HCT116 (cell line): ENCODE data around the gene IFNLR1. TPM values are rescaled to one million over a fixed set of nuclear protein-coding genes. Genes with fewer than 3 reads are reported as not detected.

Experiments used
- ATAC-seq: fragments of 200-7000 bp; cut with Tn5 transposase; 2 replicates; pipeline ENCODE4 v1.9.1; 2020; ENCODE audit warnings: mild to moderate bottlenecking, moderate library complexity
- BruUV-seq: library from RNA; stranded (reverse); fragments of 400-500 nt; replicated peaks from 2 replicates; lab custom pipeline; 2021; lab: Mats Ljungman, UMichigan
- CTCF ChIA-PET: fragments of 300-600 bp; sonication (Branson Sonifier 250); formaldehyde crosslinking; loops from one replicate; lab custom pipeline; 2021; ENCODE audit warnings: antibody characterized with exemption; lab: Charles Lee
- POLR2A ChIA-PET: fragments of 300-600, 350-600 bp; sonication (Branson Sonifier 250); formaldehyde crosslinking; loops from one replicate; lab custom pipeline; 2021; ENCODE audit warnings: antibody characterized with exemption; lab: Charles Lee
- RAD21 ChIA-PET, 2 experiments: fragments of 300-600 bp; sonication (Branson Sonifier 250); formaldehyde crosslinking; loops; one replicate each; lab custom pipeline; 2023; ENCODE audit warnings: low total read pairs in 2 of 2; ENCODE audit not compliant: uncharacterized antibody in 2 of 2, unreplicated experiment in 2 of 2, low non-redundant PET in 1 of 2; lab: Charles Lee
- DNase-seq: peaks from one replicate; pipeline ENCODE4 v3.0.0-alpha.2; 2010; ENCODE audit warnings: low read depth, low spot score
- H2AFZ ChIP-seq: fragments of 200-600 bp; shearing (Covaris generic), sonication (generic); 2 replicates; pipeline ENCODE4 v1.6.1; 2017; ENCODE audit warnings: low read depth, mixed run types, mixed read lengths, antibody characterized with exemption, low read length; ENCODE audit not compliant: poor library complexity, severe bottlenecking
- H3K27ac ChIP-seq: 2 replicates; pipeline ENCODE4 v1.5.1; 2012; ENCODE audit warnings: low read depth, low read length
- H3K27me3 ChIP-seq: fragments of 200-600 bp; sonication (generic); 2 replicates; pipeline ENCODE4 v1.6.1; 2016; ENCODE audit warnings: mixed run types, low read length, mixed read lengths; ENCODE audit not compliant: insufficient read depth
- H3K36me3 ChIP-seq, 2 experiments: fragments of 200-500 bp in 1 of 2; fragments of 200-600 bp in 1 of 2; sonication (Bioruptor generic) in 1 of 2; sonication (generic) in 1 of 2; 2 replicates each; pipeline versions ENCODE4 v1.5.1 to v1.6.1; 2014 to 2016; ENCODE audit warnings: low read length in 2 of 2, inconsistent platforms in 1 of 2, mixed read lengths in 1 of 2, mixed run types in 1 of 2; ENCODE audit not compliant: insufficient read depth in 2 of 2, control insufficient read depth in 1 of 2
- H3K4me1 ChIP-seq, 2 experiments: fragments of 200-600 bp in 1 of 2; sonication (generic) in 1 of 2; 2 replicates each; pipeline versions ENCODE4 v1.5.1 to v1.6.1; 2012 to 2017; ENCODE audit warnings: low read length in 2 of 2, inconsistent platforms in 1 of 2, mild to moderate bottlenecking in 1 of 2, mixed read lengths in 1 of 2, mixed run types in 1 of 2, moderate library complexity in 1 of 2; ENCODE audit not compliant: insufficient read depth in 2 of 2, control insufficient read depth in 1 of 2
- H3K4me2 ChIP-seq: fragments of 200-600 bp; sonication (generic); 2 replicates; pipeline ENCODE4 v1.6.1; 2017; ENCODE audit warnings: mixed run types, low read length, mixed read lengths
- H3K4me3 ChIP-seq, 2 experiments: fragments of 200-600 bp in 1 of 2; sonication (generic) in 1 of 2; replicated peaks in 1 of 2; 2 replicates each; pipeline ENCODE4 v1.5.1; 2011 to 2016; ENCODE audit warnings: low read length in 2 of 2, control low read depth in 1 of 2, low read depth in 1 of 2, mild to moderate bottlenecking in 1 of 2, mixed read lengths in 1 of 2, mixed run types in 1 of 2
- H3K79me2 ChIP-seq: fragments of 200-600 bp; sonication (generic); 2 replicates; pipeline ENCODE4 v1.6.1; 2017; ENCODE audit warnings: mild to moderate bottlenecking, mixed run types, low read length, moderate library complexity, mixed read lengths; ENCODE audit not compliant: insufficient read depth
- H3K9ac ChIP-seq: fragments of 200-600 bp; sonication (generic); 2 replicates; pipeline ENCODE4 v1.6.1; 2016; ENCODE audit warnings: low read length, mixed read lengths
- H3K9me2 ChIP-seq: fragments of 200-600 bp; sonication (generic), shearing (Covaris generic); 2 replicates; pipeline ENCODE4 v1.6.1; 2017; ENCODE audit warnings: mixed run types, mild to moderate bottlenecking, moderate library complexity; ENCODE audit not compliant: insufficient read depth
- H3K9me3 ChIP-seq, 2 experiments: fragments of 200-500 bp in 1 of 2; fragments of 200-600 bp in 1 of 2; sonication (Bioruptor generic) in 1 of 2; sonication (generic) in 1 of 2; 2 replicates each; pipeline ENCODE4 v1.6.1; 2014 to 2017; ENCODE audit warnings: low read length in 2 of 2, mixed read lengths in 2 of 2, inconsistent platforms in 1 of 2, low read depth in 1 of 2, mild to moderate bottlenecking in 1 of 2, mixed run types in 1 of 2, moderate library complexity in 1 of 2; ENCODE audit not compliant: control insufficient read depth in 1 of 2, insufficient read depth in 1 of 2
- H4K20me1 ChIP-seq: fragments of 200-600 bp; sonication (generic), shearing (Covaris generic); 2 replicates; pipeline ENCODE4 v1.6.1; 2017; ENCODE audit warnings: mixed run types, mild to moderate bottlenecking, moderate library complexity; ENCODE audit not compliant: insufficient read depth
- ATF3 ChIP-seq: IDR thresholded peaks from 2 replicates; pipeline ENCODE4 v1.6.1; 2012
- CBX3 ChIP-seq: IDR thresholded peaks from 2 replicates; pipeline ENCODE4 v1.6.1; 2012; ENCODE audit warnings: low read depth
- CEBPB ChIP-seq: IDR thresholded peaks from 2 replicates; pipeline ENCODE4 v1.6.1; 2012; ENCODE audit warnings: low read depth
- CTCF ChIP-seq, 3 experiments: fragments of 200-600 bp in 1 of 3; sonication (generic) in 1 of 3; IDR thresholded peaks in 2 of 3; conservative IDR thresholded peaks in 1 of 3; 2 replicates each; pipeline ENCODE4 v1.5.1; 2012 to 2017; ENCODE audit warnings: low read depth in 2 of 3, low read length in 2 of 3, antibody characterized with exemption in 1 of 3, borderline replicate concordance in 1 of 3, control low read depth in 1 of 3, mild to moderate bottlenecking in 1 of 3, mixed read lengths in 1 of 3, mixed run types in 1 of 3, moderate library complexity in 1 of 3; ENCODE audit not compliant: insufficient read depth in 1 of 3
- ELF1 ChIP-seq: IDR thresholded peaks from 2 replicates; pipeline ENCODE4 v1.6.1; 2012; ENCODE audit warnings: low read depth, borderline replicate concordance
- EZH2phosphoT487 ChIP-seq: fragments of 200-600 bp; IDR thresholded peaks from 2 replicates; pipeline ENCODE4 v1.6.1; 2018; ENCODE audit warnings: antibody characterized with exemption, borderline replicate concordance
- JUND ChIP-seq: IDR thresholded peaks from 2 replicates; pipeline ENCODE4 v1.6.1; 2012
- MAX ChIP-seq: IDR thresholded peaks from 2 replicates; pipeline ENCODE4 v1.6.1; 2012
- POLR2A ChIP-seq: IDR thresholded peaks from 2 replicates; pipeline ENCODE4 v1.7.0; 2011; ENCODE audit warnings: borderline replicate concordance; ENCODE audit not compliant: insufficient read depth, insufficient read length; ENCODE audit errors: extremely low read depth
- REST ChIP-seq: IDR thresholded peaks from 2 replicates; pipeline ENCODE4 v1.6.1; 2012; ENCODE audit warnings: low read depth
- SIN3A ChIP-seq: IDR thresholded peaks from 2 replicates; pipeline ENCODE4 v1.6.1; 2012; ENCODE audit warnings: low read depth
- SP1 ChIP-seq: IDR thresholded peaks from 2 replicates; pipeline ENCODE4 v1.6.1; 2012; ENCODE audit warnings: low read depth
- SRF ChIP-seq: IDR thresholded peaks from 2 replicates; pipeline ENCODE4 v1.6.1; 2012; ENCODE audit warnings: low read depth
- TCF7L2 ChIP-seq: IDR thresholded peaks from 2 replicates; pipeline ENCODE4 v1.7.0; 2011; ENCODE audit warnings: borderline replicate concordance, inconsistent platforms; ENCODE audit not compliant: insufficient read depth, insufficient read length; ENCODE audit errors: extremely low read depth
- intact Hi-C: fragments of 100-400 bp; cut with micrococcal nuclease; formaldehyde crosslinking; loops from 2 replicates; pipeline ENCODE4 v1.10.0; 2022
- total RNA-seq: library from RNA; stranded (reverse); gene quantifications from one replicate; pipeline ENCODE4 v1.2.1, GENCODE V29; 2021; ENCODE audit not compliant: unreplicated experiment

IFNLR1 gene
- total RNA-seq, 1 experiment from 2014 or later: 7.6 TPM

GRCh38 chr1:24140741-24141181 lies 46.3 kb downstream of the IFNLR1 start:
- no peaks in the 10 kb centered on the region; a peak in 1 of 4 replicates for H3K9me3 ChIP-seq
- CTCF ChIA-PET: interaction anchor here (0.8 kb wide), 1 partner anchor 10 kb away, joined by 3 read pairs; no protein-coding TSS in a partner anchor
- no peaks in the 10 kb centered on the region for H3K79me2 ChIP-seq
- no TSS peak for BruUV-seq
- RAD21 ChIA-PET: no interaction called here
- no peaks in the 10 kb centered on the region for H3K9me2 ChIP-seq
- no peak overlapping the region for H2AFZ ChIP-seq
- no peaks in the 10 kb centered on the region for H4K20me1 ChIP-seq
- no peak overlapping the region for H3K4me3 ChIP-seq
- no peak overlapping the region for H3K9ac ChIP-seq
- no peak overlapping the region for H3K4me2 ChIP-seq
- H3K27ac ChIP-seq: no peak overlapping the region
- H3K27me3 ChIP-seq: no peaks in the 10 kb centered on the region
- ATAC-seq (no peak), DNase-seq (no peak)
- peaks cover 10 to 20% of the 10 kb centered on the region in 2 experiments for H3K4me1 ChIP-seq
- H3K36me3 ChIP-seq: no peaks in the 10 kb centered on the region
- TF ChIP-seq CEBPB (no peak), MAX (no peak), CBX3 (no peak), REST (no peak)
- POLR2A ChIA-PET: no interaction called here
- intact Hi-C loops: no loop called here

- no peak overlapping the region for H2AFZ ChIP-seq
- intact Hi-C loops: no loop called here
- H3K27me3 ChIP-seq: no peaks in the 10 kb centered on the region
- H3K36me3 ChIP-seq: 0 out of 4 replicates have a peak, but pooled peaks cover 0 to 2% of the 10 kb centered on the region in 2 experiments
- H3K4me1 ChIP-seq: peaks cover 10 to 20% of the 10 kb centered on the region in 2 experiments
- no peaks in the 10 kb centered on the region for H3K79me2 ChIP-seq
- DNase-seq (no peak), ATAC-seq (no peak)
- no peak overlapping the region for H3K4me3 ChIP-seq
- no peak overlapping the region for H3K9ac ChIP-seq
- no peak overlapping the region for H3K4me2 ChIP-seq
- H3K9me2 ChIP-seq: no peaks in the 10 kb centered on the region
- H4K20me1 ChIP-seq: no peaks in the 10 kb centered on the region
- H3K27ac ChIP-seq: no peak overlapping the region
- BruUV-seq: no TSS peak
- H3K9me3 ChIP-seq: no peaks in the 10 kb centered on the region; a peak in 1 of 4 replicates
- RAD21 ChIA-PET: no interaction called here
- POLR2A ChIA-PET: no interaction called here
- CTCF ChIA-PET: interaction anchor here (0.8 kb wide), 1 partner anchor 10 kb away, joined by 3 read pairs; no protein-coding TSS in a partner anchor
- TF ChIP-seq CEBPB: no peak
- TF ChIP-seq EZH2phosphoT487: no peak
- no peak for TF ChIP-seq SRF
- TF ChIP-seq SIN3A: no peak
- no peak for TF ChIP-seq ATF3
- TF ChIP-seq ELF1: no peak
- no peak for TF ChIP-seq MAX
- no peak for TF ChIP-seq JUND
- TF ChIP-seq CBX3: no peak
- TF ChIP-seq TCF7L2: no peak
- no peak for TF ChIP-seq POLR2A
- no peak for TF ChIP-seq CTCF (IDR thresholded peaks at IDR 0.05 in 2 of 3, conservative IDR thresholded peaks at IDR 0.05 in 1 of 3; ENCODE audit: borderline replicate concordance in 1 of 3, insufficient read depth in 1 of 3, low read depth in 2 of 3, low read length in 2 of 3)
- TF ChIP-seq SP1: no peak
Observed at GRCh38 chr1:24139841-24140425, 47.2 kb downstream of the IFNLR1 start.
